ENCODE data around the gene ALKBH3.
A peak's percentile ranks its signal among the peaks of the same experiment; 100 is the strongest.

Gene ALKBH3

DNA sequence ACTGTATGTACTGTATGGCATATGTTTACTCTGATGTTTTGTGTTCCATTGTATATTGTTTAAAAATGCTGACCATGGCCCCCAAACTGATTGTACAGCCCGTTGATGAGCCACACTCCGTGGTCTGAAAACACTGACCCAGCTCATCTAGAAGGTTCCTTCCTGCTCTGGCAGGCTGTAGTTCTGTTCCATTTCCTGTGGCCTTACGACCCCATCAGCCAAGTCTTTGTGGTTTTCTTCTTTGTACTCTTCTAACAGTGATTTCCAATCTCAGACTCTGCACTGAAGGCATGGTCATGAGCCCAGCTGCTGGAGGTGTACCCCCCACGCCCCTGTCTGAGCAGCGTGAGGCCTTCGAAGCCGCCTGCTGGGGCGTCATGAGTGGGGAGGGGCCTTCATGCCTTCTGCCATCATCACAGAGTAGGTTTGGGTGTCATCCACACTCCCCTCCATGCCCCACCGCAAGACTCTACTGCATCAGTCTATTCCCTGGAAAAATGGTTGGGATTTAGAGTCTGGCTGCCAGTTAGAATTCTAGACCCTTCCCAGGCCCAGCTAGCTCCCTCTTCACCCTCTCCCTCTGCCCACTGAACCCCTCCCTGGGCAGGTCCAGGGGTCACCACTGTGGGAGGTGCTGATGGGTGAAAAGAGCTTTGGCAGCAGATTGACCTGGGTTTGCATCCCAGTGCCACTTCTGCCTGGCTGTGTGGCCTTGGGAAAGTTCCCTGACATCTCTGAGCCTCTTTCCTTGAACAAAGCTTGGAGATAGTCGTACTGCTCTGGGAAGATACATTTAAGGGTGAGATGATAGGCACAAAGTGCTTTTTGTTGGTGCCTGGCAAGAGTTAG lies 50.5 kb downstream of the ALKBH3 start:
- CTCF ChIA-PET: interaction anchor here (1.1 kb wide), 1 partner anchor 14 kb away, joined by 3 read pairs; no protein-coding TSS in a partner anchor
- peaks cover 6% of the 10 kb centered on the region for H3K4me1 Mint-ChIP-seq
- H3K27me3 Mint-ChIP-seq: peaks cover 38% of the 10 kb centered on the region
- no peak overlapping the region for H3K4me3 Mint-ChIP-seq
- H3K36me3 Mint-ChIP-seq: no peaks in the 10 kb centered on the region
- H3K9me3 Mint-ChIP-seq: no peaks in the 10 kb centered on the region
- no peak overlapping the region for H3K27ac Mint-ChIP-seq
- no peak for DNase-seq

DNA sequence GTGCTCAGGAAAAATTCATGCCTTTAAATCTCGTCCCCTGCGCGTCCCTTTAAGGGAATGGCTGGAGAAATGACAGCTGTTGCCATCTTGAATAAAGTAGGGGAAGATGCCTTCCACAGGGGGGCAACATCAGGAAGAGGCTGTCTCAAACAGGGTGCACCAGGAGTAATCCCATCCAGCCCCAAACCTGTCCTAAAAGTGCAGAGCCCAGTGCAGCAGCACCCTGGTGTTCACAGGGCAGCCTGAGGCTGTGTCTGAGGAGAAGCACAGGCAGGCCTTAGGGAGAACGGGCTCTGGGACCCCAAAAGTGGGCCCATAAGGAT lies 51.0 kb downstream of the ALKBH3 start:
- Mint-ChIP-seq H3K27ac (no peak overlapping the region), H3K9me3 (no peaks in the 10 kb centered on the region), H3K4me3 (no peak overlapping the region), H3K4me1 (peaks cover 6% of the 10 kb centered on the region), H3K36me3 (no peaks in the 10 kb centered on the region), H3K27me3 (peaks cover 44% of the 10 kb centered on the region)
- DNase-seq: no peak
- CTCF ChIA-PET: no interaction called here

DNA sequence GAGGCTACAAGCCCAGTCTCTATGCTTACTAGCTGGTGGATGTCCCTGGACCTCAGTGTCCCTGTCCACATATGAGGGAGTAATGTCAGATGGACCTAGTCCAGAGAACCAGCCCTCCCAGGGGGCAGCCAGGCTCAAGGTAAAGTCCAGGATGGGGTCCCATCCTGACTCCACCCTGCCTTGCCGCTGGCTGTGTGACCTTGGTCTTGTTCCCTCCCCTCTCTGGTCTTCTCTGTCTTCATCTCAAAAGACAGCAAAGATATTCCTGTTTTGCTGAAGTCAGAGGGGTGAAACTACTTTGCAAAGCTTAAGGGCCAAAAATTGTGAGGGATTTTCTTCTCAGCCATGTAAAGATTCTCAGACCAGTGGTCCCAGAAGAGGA lies 52.6 kb downstream of the ALKBH3 start:
- peaks cover 59% of the 10 kb centered on the region for H3K27me3 Mint-ChIP-seq
- no peak overlapping the region for H3K4me3 Mint-ChIP-seq
- peaks cover 6% of the 10 kb centered on the region for H3K4me1 Mint-ChIP-seq
- no peak overlapping the region for H3K27ac Mint-ChIP-seq
- CTCF ChIA-PET: interaction anchor here (0.5 to 1.8 kb wide), 3 partner anchors 10 to 166 kb away, joined by 3 to 6 read pairs (median 4); no protein-coding TSS in a partner anchor
- no peak for DNase-seq
- H3K36me3 Mint-ChIP-seq: no peaks in the 10 kb centered on the region
- H3K9me3 Mint-ChIP-seq: no peaks in the 10 kb centered on the region

DNA sequence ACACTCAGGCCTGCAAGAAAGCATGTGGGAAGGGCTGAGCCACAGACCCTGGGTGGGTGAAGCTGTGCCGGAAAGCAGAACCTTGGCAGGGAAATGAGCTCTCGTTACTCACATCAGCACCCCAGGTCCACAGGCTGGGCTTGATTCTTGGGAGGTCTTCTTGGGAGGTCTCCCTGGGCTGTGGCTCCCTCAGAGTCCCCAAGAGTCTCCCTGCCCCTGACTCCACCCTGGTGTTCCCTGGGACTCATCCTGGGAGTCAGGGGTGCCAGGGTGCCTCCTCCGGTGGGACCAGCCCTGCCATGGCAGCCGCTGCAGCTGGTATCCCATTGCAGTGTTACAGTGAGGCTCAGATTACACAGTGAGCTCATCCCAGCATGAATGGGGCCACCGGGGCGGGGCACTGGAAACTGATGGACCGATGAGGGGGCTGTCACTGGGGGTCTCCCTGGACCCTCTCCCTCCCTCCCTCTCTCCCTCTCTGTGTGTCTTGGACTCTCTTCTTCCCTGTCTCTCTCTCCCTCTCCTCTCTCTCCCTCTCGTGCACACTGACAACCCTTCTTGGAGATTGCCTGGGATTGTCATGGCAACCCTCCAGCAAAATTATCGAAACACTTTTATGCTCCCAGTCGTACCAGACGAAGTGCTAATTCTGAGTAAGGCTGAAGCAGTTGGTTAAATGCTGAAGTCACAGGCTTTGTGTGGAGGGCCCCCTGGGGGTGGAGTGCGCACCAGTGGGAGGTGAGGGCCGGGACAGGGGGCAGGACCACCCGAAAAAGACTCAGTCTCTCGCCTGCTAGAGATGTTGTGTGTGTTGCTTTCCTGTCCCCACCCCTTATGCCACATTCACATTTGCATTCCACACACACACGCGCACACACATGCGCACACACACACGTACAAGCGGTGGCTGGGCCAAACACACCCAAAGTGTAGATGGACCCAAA lies 53.2 kb downstream of the ALKBH3 start:
- H3K27ac Mint-ChIP-seq: no peak overlapping the region
- no peak for DNase-seq
- H3K27me3 Mint-ChIP-seq: peaks cover 62% of the 10 kb centered on the region
- no peak overlapping the region for H3K4me3 Mint-ChIP-seq
- peaks cover 6% of the 10 kb centered on the region for H3K4me1 Mint-ChIP-seq
- no peaks in the 10 kb centered on the region for H3K36me3 Mint-ChIP-seq
- CTCF ChIA-PET: interaction anchor here (0.5 to 1.8 kb wide), 3 partner anchors 10 to 167 kb away, joined by 3 to 6 read pairs (median 4); no protein-coding TSS in a partner anchor
- no peaks in the 10 kb centered on the region for H3K9me3 Mint-ChIP-seq

DNA sequence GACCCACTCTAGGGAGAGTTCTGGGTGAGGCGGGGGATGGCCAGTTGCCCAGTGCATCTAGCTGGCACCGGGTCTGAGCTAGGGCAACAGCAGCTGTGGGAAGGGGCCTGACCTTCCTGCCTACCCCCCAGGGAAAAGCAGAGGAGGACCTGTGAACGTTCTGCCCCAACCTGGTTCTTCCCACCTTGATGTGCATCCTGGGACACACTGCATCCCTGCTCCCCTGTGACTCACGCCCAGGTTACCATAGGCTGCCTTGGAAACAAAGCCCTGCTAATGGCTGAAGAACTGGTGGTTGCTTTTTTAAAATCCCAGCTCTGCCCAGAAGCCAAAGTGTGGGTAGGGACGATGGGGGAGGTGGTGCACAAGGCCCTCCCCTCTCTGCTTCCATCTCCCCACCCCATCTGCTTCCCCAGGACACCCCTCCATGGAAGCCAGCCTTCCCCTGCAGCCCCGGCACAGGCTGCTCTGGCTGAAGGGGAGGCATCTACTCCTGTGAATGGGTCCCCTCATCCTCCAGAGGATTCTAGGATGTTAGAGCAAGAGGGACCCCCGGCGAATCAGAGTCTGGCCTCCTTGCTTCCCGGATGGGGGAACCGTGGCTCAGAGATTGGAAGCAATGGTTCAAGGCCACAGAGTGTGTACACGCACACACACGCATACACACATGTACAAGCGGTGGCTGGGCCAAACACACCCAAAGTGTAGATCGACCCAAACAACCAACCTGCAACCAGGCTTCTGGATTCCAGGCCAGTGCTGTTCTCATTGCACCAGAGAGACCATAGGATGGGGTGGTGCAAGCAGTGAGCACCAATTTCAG lies 54.2 kb downstream of the ALKBH3 start:
- CTCF ChIA-PET: no interaction called here
- H3K9me3 Mint-ChIP-seq: no peaks in the 10 kb centered on the region
- DNase-seq: no peak
- H3K27ac Mint-ChIP-seq: no peak overlapping the region
- peaks cover 64% of the 10 kb centered on the region for H3K27me3 Mint-ChIP-seq
- H3K4me3 Mint-ChIP-seq: no peak overlapping the region
- peaks cover 6% of the 10 kb centered on the region for H3K4me1 Mint-ChIP-seq
- no peaks in the 10 kb centered on the region for H3K36me3 Mint-ChIP-seq

DNA sequence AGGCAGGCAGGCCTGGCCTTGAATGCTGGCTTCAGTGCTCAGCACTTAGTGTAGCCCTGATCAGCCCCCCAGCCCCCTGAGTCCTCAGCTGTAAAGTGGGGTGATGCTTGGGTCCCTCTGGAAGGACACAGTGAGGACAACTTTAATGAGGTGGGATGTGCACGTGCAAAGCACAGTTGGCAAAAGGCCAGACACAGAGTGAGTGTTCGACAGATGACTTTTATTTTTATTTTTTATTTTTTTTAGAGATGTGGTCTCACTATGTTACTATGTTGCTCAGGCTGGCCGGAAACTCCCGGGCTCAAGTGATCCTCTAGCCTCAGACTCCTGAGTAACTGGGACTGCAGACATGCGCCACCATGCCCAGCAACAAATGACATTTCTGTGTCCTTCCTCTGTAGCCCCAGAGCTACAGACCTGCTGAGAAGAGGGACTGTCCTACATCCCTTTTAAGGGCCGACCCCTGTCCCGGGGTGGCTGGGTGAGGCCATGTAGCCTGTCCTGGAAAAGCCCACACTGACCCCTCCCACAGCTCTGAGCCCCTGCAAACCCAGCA lies 54.9 kb downstream of the ALKBH3 start:
- peaks cover 69% of the 10 kb centered on the region for H3K27me3 Mint-ChIP-seq

DNA sequence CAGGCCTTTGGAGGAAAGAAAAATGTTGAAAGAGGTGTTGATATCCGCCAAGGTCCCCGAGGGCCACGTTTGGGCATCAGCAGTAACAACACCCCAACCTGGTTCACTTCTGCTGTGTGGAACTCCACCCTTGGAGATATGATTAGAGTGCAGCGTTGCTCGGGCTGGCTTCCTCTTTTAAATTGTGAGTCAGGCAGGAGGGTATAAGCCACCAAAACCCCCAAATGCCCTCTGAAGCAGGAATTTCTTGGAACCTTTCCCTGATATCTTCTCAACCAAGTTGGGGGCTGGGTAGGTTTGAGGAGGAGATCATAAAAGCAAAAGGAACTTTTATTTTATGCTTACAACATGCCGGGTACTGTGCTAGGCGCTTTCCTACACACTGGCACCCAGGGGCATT lies 55.4 kb downstream of the ALKBH3 start:
- CTCF ChIA-PET: no interaction called here
- no peak overlapping the region for H3K27ac Mint-ChIP-seq
- H3K4me1 Mint-ChIP-seq: peaks cover under 1% of the 10 kb centered on the region
- H3K36me3 Mint-ChIP-seq: no peaks in the 10 kb centered on the region
- DNase-seq: no peak
- no peaks in the 10 kb centered on the region for H3K9me3 Mint-ChIP-seq
- peaks cover 75% of the 10 kb centered on the region for H3K27me3 Mint-ChIP-seq
- no peak overlapping the region for H3K4me3 Mint-ChIP-seq

More for the DNA sequence above, 54.9 kb downstream of the ALKBH3 start:
- Mint-ChIP-seq H3K4me3 (no peak overlapping the region), H3K9me3 (no peaks in the 10 kb centered on the region), H3K27ac (no peak overlapping the region), H3K4me1 (peaks cover 6% of the 10 kb centered on the region), H3K36me3 (no peaks in the 10 kb centered on the region)
- no peak for DNase-seq
- CTCF ChIA-PET: no interaction called here

DNA sequence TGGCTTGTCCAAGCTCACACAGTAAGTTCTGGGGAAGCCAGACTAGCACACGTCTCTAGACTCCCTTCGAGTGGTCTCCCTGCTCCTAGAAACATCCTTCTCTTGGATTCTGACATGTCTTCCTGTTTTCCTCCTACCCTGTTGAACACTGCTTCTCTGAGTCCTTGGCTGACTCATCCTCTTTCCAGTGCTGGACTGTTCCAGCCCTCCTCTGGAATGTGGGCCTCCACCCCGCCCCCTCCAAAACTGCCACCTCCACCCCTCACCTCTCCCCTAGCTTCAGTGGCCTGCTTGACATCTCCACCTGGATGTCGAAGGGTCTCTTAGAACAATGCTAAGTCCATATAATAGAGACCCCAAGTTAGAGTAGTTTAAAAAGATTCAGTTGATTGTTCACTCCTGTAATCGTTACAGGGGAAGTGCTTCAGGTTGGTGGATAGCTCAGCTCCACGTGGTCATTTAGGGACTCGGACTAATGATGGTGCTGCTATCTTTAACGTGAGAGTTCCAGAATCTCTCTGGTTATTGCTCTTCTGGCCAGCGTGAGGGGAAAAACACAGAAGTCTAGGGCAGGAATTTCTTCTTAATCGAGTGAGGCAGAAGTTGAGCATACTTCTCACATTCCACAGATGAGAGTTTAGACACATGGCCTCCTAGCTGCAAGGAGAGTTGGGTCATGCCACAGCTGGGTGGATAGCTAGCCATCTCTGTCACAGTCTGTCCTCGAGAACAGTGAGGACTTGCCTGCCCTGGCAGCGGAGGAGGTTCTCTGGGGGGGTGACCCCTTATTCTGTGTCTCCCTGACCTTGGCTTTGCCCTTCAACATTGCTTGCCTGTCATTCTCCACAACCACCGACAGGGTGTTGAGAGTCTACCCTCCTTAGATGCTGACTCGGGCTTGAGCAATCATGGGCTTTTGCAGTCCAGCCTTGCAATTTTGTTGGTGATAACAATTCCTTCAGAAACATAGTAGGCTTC lies 57.1 kb downstream of the ALKBH3 start:
- no peaks in the 10 kb centered on the region for H3K36me3 Mint-ChIP-seq
- H3K27me3 Mint-ChIP-seq: peaks cover 86% of the 10 kb centered on the region
- no peak overlapping the region for H3K4me3 Mint-ChIP-seq
- H3K9me3 Mint-ChIP-seq: no peaks in the 10 kb centered on the region
- DNase-seq: no peak
- no peak overlapping the region for H3K27ac Mint-ChIP-seq
- H3K4me1 Mint-ChIP-seq: peaks cover 5% of the 10 kb centered on the region
- CTCF ChIA-PET: no interaction called here

DNA sequence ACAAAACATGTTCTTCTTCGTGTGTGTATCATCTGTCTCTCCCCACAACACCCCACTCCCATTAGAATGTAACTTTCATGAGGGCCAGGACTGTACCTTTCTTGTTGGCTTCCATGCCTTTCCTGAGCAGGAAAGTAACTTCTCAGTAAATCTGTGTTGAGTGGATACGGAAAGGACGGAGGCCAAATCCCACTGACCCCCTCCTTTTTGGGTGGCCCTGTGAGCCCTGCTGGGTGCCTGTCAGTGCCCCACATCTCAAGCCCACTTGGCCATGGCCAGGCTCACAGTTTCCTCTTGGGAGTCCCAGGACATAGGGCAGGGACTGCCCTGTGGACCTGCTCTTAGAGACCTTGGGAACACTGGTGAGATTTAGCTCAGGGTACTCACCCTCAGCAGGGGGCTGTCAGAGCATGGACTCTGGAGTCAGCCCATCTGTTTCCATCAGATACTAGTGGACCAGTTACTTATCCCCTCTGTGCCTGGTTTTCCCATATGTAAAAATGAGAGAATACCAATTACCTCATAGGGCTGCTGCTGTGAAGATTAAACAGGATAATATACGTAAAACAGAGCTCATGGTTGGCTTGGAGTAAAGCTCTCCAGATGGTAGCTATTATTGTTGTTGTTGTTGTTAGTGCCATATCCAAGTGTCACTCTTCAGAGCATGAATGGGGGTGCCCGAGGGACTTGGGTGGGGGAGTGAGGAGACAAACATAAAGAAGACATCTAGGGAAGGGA lies 60.8 kb downstream of the ALKBH3 start:
- Mint-ChIP-seq H3K27ac (peak overlapping the region; percentile 51), H3K27me3 (peaks cover 87% of the 10 kb centered on the region), H3K4me3 (peak overlapping the region; percentile 80), H3K9me3 (no peaks in the 10 kb centered on the region), H3K4me1 (peaks cover 19% of the 10 kb centered on the region), H3K36me3 (no peaks in the 10 kb centered on the region)
- DNase-seq: no peak
- CTCF ChIA-PET: interaction anchor here (0.6 to 3.2 kb wide), 4 partner anchors 27 to 152 kb away, joined by 4 to 12 read pairs (median 4); no protein-coding TSS in a partner anchor

DNA sequence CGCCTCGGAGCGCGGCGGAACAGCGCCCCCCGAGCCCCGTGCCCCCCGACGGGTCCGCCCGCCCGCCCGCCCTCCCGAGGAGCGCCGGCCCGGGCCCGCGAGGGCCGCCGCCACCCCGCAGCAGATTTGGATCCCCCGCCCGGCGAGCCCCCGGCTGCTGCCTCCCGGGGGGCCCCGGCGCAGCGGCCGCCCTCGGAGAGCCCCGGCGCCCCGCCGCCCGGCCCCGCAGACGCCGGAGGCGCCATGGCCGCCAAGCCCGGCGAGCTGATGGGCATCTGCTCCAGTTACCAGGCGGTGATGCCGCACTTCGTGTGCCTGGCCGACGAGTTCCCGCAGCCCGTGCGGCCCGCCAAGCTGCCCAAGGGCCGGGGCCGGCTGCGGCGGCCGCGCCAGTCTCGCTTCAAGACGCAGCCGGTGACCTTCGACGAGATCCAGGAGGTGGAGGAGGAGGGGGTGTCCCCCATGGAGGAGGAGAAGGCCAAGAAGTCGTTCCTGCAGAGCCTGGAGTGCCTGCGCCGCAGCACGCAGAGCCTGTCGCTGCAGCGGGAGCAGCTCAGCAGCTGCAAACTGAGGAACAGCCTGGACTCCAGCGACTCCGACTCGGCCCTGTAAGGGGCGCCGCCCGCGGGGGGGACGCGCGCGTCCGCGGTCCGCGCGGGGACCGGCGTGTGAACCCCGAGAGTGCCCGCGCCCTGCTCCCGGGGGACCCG lies 62.2 kb downstream of the ALKBH3 start:
- DNase-seq: peak; percentile 36
- Mint-ChIP-seq H3K4me3 (peak overlapping the region; percentile 71), H3K4me1 (peaks cover 19% of the 10 kb centered on the region), H3K36me3 (no peaks in the 10 kb centered on the region), H3K27me3 (peaks cover 87% of the 10 kb centered on the region), H3K27ac (no peak overlapping the region), H3K9me3 (no peaks in the 10 kb centered on the region)
- CTCF ChIA-PET: interaction anchor here (0.8 to 1.9 kb wide), 4 partner anchors 10 to 61 kb away, joined by 3 to 9 read pairs (median 4); no protein-coding TSS in a partner anchor

DNA sequence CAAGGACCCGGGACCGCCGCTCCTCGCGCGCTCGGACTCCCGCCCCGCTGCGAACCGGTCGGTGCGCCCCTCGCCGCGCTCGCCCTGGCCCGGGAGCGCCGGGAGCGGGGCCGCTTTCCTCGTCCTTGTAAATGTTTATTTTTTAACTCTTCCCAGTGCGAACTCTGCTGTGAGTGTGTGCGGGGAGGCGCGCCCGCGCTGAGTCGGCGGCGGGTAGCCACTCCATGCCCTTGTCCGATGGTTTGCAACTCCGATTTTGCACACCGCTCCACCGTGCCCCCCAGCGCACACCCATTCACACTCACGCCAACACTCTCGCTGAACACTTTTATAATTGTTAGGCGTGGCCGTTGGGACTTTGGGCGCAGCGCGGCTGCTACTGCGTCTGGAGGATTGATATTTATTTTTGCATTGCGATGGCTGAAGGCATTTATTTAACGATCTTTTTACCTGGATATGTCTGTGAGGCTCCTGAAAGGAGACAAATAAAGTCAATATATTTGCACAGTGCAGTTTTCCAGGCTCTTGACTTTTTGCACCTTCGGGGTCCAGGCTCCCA lies 62.8 kb downstream of the ALKBH3 start:
- Mint-ChIP-seq H3K4me3 (peak overlapping the region; percentile 82), H3K27ac (no peak overlapping the region), H3K4me1 (peaks cover 19% of the 10 kb centered on the region), H3K9me3 (no peaks in the 10 kb centered on the region), H3K27me3 (peaks cover 87% of the 10 kb centered on the region), H3K36me3 (no peaks in the 10 kb centered on the region)
- CTCF ChIA-PET: interaction anchor here (0.7 to 1.9 kb wide), 4 partner anchors 10 to 62 kb away, joined by 3 to 9 read pairs (median 4); no protein-coding TSS in a partner anchor
- DNase-seq: no peak

All from activated naive CD4-positive, alpha-beta T cell treated with anti-CD3 and anti-CD28 coated beads, Interleukin-2, amount 10 ng/mL, durations not matched to agents 7 days and 5 days (primary cell).